ENCODE measurements around the gene PMAIP1. TPM values are rescaled to one million over a fixed set of nuclear protein-coding genes. Genes with fewer than 3 reads are reported as not detected.

The PMAIP1 gene
- total RNA-seq, 3 donors from 2014 or later (not counting 1 experiment from before 2014, with no cell fraction given), result 211 to 514 (median 264) TPM

GRCh38 chr18:59870623-59871130 is 29.1 kb upstream of the PMAIP1 start:
- H3K4me3 Mint-ChIP-seq, result no peak overlapping the region
- no peak overlapping the region for H3K4me3 ChIP-seq (ENCODE audit: low read length)
- no peak for TF ChIP-seq CTCF (IDR thresholded peaks at IDR 0.05)
- H3K4me1 ChIP-seq (ENCODE audit: control insufficient read depth, insufficient read depth, low read length), result no peaks in the 10 kb centered on the region
- H3K36me3 ChIP-seq (ENCODE audit: control insufficient read depth, insufficient read depth, low read length), result no peaks in the 10 kb centered on the region
- peaks cover 2% of the 10 kb centered on the region in 2 donors for H3K27me3 Mint-ChIP-seq (ENCODE audit: low read depth in 2 of 2)
- H3K4me1 Mint-ChIP-seq, result peaks cover 1 to 5% of the 10 kb centered on the region in 2 donors
- intact Hi-C loops (cut with micrococcal nuclease), result no loop called here
- H3K9me3 Mint-ChIP-seq, result no peaks in the 10 kb centered on the region
- H3K27ac ChIP-seq (ENCODE audit: low read length), result no peak overlapping the region
- no peak for ATAC-seq
- no peak for DNase-seq
- no peaks in the 10 kb centered on the region for H3K9me3 ChIP-seq (ENCODE audit: control insufficient read depth, insufficient read depth, low read length)
- no peaks in the 10 kb centered on the region for H3K27me3 ChIP-seq (ENCODE audit: control insufficient read depth, insufficient read depth, low read length)
- no peak overlapping the region for H3K27ac Mint-ChIP-seq
- H3K36me3 Mint-ChIP-seq, result no peaks in the 10 kb centered on the region

- Mint-ChIP-seq H3K9me3 (no peaks in the 10 kb centered on the region), H3K27ac (peak overlapping the region in 1 of 2 donors; percentile 33), H3K27me3 (ENCODE audit: low read depth in 2 of 2) (peaks cover 2 to 6% of the 10 kb centered on the region in 2 donors), H3K36me3 (no peaks in the 10 kb centered on the region), H3K4me1 (peaks cover 10 to 14% of the 10 kb centered on the region in 2 donors), H3K4me3 (no peak overlapping the region)
- intact Hi-C loops (cut with micrococcal nuclease), result no loop called here
- Histone ChIP-seq H3K36me3 (ENCODE audit: control insufficient read depth, insufficient read depth, low read length) (no peaks in the 10 kb centered on the region), H3K4me1 (ENCODE audit: control insufficient read depth, insufficient read depth, low read length) (no peaks in the 10 kb centered on the region), H3K27ac (ENCODE audit: low read length) (no peak overlapping the region), H3K27me3 (ENCODE audit: control insufficient read depth, insufficient read depth, low read length) (no peaks in the 10 kb centered on the region), H3K4me3 (ENCODE audit: low read length) (no peak overlapping the region), H3K9me3 (ENCODE audit: control insufficient read depth, insufficient read depth, low read length) (no peaks in the 10 kb centered on the region)
- no peak for DNase-seq
- no peak for TF ChIP-seq CTCF (IDR thresholded peaks at IDR 0.05)
- WGBS (ENCODE audit: insufficient coverage), result 90% methylated on average over 9 of the region's 10 CpGs
- ATAC-seq, result no peak
Observed at GRCh38 chr18:59871711-59872362, 28.0 kb upstream of the PMAIP1 start.

GRCh38 chr18:59873641-59874040 is 26.2 kb upstream of the PMAIP1 start:
- Mint-ChIP-seq H3K4me3 (no peak overlapping the region), H3K4me1 (peaks cover 10 to 14% of the 10 kb centered on the region in 2 donors), H3K27me3 (ENCODE audit: low read depth in 2 of 2) (peaks cover 0 to 6% of the 10 kb centered on the region in 2 donors), H3K9me3 (no peaks in the 10 kb centered on the region), H3K27ac (no peak overlapping the region), H3K36me3 (no peaks in the 10 kb centered on the region)
- Histone ChIP-seq H3K27me3 (ENCODE audit: control insufficient read depth, insufficient read depth, low read length) (no peaks in the 10 kb centered on the region), H3K4me1 (ENCODE audit: control insufficient read depth, insufficient read depth, low read length) (no peaks in the 10 kb centered on the region), H3K36me3 (ENCODE audit: control insufficient read depth, insufficient read depth, low read length) (no peaks in the 10 kb centered on the region), H3K9me3 (ENCODE audit: control insufficient read depth, insufficient read depth, low read length) (no peaks in the 10 kb centered on the region), H3K27ac (ENCODE audit: low read length) (no peak overlapping the region), H3K4me3 (ENCODE audit: low read length) (no peak overlapping the region)
- DNase-seq (no peak), ATAC-seq (no peak)
- intact Hi-C loops (cut with micrococcal nuclease), result no loop called here
- TF ChIP-seq CTCF (IDR thresholded peaks at IDR 0.05), result no peak
- 88% methylated on average over 1 of the region's 2 CpGs for WGBS (ENCODE audit: insufficient coverage)

- no peak for DNase-seq
- Histone ChIP-seq H3K27ac (ENCODE audit: low read length) (no peak overlapping the region), H3K27me3 (ENCODE audit: control insufficient read depth, insufficient read depth, low read length) (no peaks in the 10 kb centered on the region), H3K4me3 (ENCODE audit: low read length) (no peak overlapping the region), H3K9me3 (ENCODE audit: control insufficient read depth, insufficient read depth, low read length) (no peaks in the 10 kb centered on the region), H3K4me1 (ENCODE audit: control insufficient read depth, insufficient read depth, low read length) (no peaks in the 10 kb centered on the region), H3K36me3 (ENCODE audit: control insufficient read depth, insufficient read depth, low read length) (no peaks in the 10 kb centered on the region)
- TF ChIP-seq CTCF (IDR thresholded peaks at IDR 0.05), result no peak
- Mint-ChIP-seq H3K27ac (no peak overlapping the region), H3K27me3 (ENCODE audit: low read depth in 2 of 2) (peaks cover 0 to 6% of the 10 kb centered on the region in 2 donors), H3K9me3 (no peaks in the 10 kb centered on the region), H3K4me3 (no peak overlapping the region), H3K36me3 (no peaks in the 10 kb centered on the region), H3K4me1 (peaks cover 10 to 14% of the 10 kb centered on the region in 2 donors)
- WGBS (ENCODE audit: insufficient coverage), result 94% methylated on average over 6 of the region's 7 CpGs
- ATAC-seq, result no peak
- intact Hi-C loops (cut with micrococcal nuclease), result no loop called here
Observed at GRCh38 chr18:59874166-59874565, 25.6 kb upstream of the PMAIP1 start.
